ENCODE data around the gene EPHB2. TPM values are rescaled to one million over a fixed set of nuclear protein-coding genes. Genes with fewer than 3 reads are reported as not detected.

The EPHB2 gene
- total RNA-seq, 2 experiments from 2014 or later, result not detected

- H3K4me1 Mint-ChIP-seq (ENCODE audit: low read depth), result no peaks in the 10 kb centered on the region
- CTCF ChIA-PET, result no interaction called here
- H3K27me3 Mint-ChIP-seq (ENCODE audit: low read depth), result peaks cover 2% of the 10 kb centered on the region
- no peaks in the 10 kb centered on the region for H3K36me3 Mint-ChIP-seq (ENCODE audit: low read depth)
- H3K27ac Mint-ChIP-seq, result no peak overlapping the region
- no peak for ATAC-seq
- H3K9me3 Mint-ChIP-seq (ENCODE audit: insufficient read depth), result no peaks in the 10 kb centered on the region
- no peak for DNase-seq
- no peak overlapping the region for H3K4me3 Mint-ChIP-seq
- POLR2A ChIA-PET, result no interaction called here
Observed at GRCh38 chr1:22874785-22875184, 164.1 kb downstream of the EPHB2 start.

GRCh38 chr1:22875241-22875640, 164.6 kb downstream of the EPHB2 start:
- Mint-ChIP-seq H3K4me3 (no peak overlapping the region), H3K4me1 (ENCODE audit: low read depth) (peaks cover 4% of the 10 kb centered on the region), H3K27me3 (ENCODE audit: low read depth) (peaks cover 2% of the 10 kb centered on the region), H3K27ac (no peak overlapping the region), H3K9me3 (ENCODE audit: insufficient read depth) (no peaks in the 10 kb centered on the region), H3K36me3 (ENCODE audit: low read depth) (no peaks in the 10 kb centered on the region)
- DNase-seq (no peak), ATAC-seq (no peak)
- ChIA-PET POLR2A (no interaction called here), CTCF (no interaction called here)

GRCh38 chr1:22875841-22876240, 165.2 kb downstream of the EPHB2 start:
- no peaks in the 10 kb centered on the region for H3K9me3 Mint-ChIP-seq (ENCODE audit: insufficient read depth)
- no peak for DNase-seq
- H3K36me3 Mint-ChIP-seq (ENCODE audit: low read depth), result no peaks in the 10 kb centered on the region
- peaks cover 2% of the 10 kb centered on the region for H3K27me3 Mint-ChIP-seq (ENCODE audit: low read depth)
- no peak for ATAC-seq
- ChIA-PET POLR2A (no interaction called here), CTCF (no interaction called here)
- H3K4me3 Mint-ChIP-seq, result no peak overlapping the region
- no peak overlapping the region for H3K27ac Mint-ChIP-seq
- H3K4me1 Mint-ChIP-seq (ENCODE audit: low read depth), result peaks cover 4% of the 10 kb centered on the region

- no peaks in the 10 kb centered on the region for H3K9me3 Mint-ChIP-seq (ENCODE audit: insufficient read depth)
- POLR2A ChIA-PET, result no interaction called here
- peaks cover 4% of the 10 kb centered on the region for H3K4me1 Mint-ChIP-seq (ENCODE audit: low read depth)
- H3K27me3 Mint-ChIP-seq (ENCODE audit: low read depth), result peaks cover 2% of the 10 kb centered on the region
- H3K36me3 Mint-ChIP-seq (ENCODE audit: low read depth), result no peaks in the 10 kb centered on the region
- H3K4me3 Mint-ChIP-seq, result no peak overlapping the region
- DNase-seq (no peak), ATAC-seq (no peak)
- CTCF ChIA-PET, result interaction anchor here (0.9 kb wide), 1 partner anchor 172 kb away, joined by 3 read pairs; no protein-coding TSS in a partner anchor
- H3K27ac Mint-ChIP-seq, result no peak overlapping the region
Observed at GRCh38 chr1:22876359-22877111, 165.9 kb downstream of the EPHB2 start.

- Mint-ChIP-seq H3K27me3 (ENCODE audit: low read depth) (peaks cover 2% of the 10 kb centered on the region), H3K4me3 (no peak overlapping the region), H3K4me1 (ENCODE audit: low read depth) (peaks cover 4% of the 10 kb centered on the region), H3K9me3 (ENCODE audit: insufficient read depth) (no peaks in the 10 kb centered on the region), H3K27ac (no peak overlapping the region), H3K36me3 (ENCODE audit: low read depth) (no peaks in the 10 kb centered on the region)
- DNase-seq, result no peak
- ChIA-PET CTCF (interaction anchor here (0.9 kb wide), 1 partner anchor 173 kb away, joined by 3 read pairs; no protein-coding TSS in a partner anchor), POLR2A (no interaction called here)
- ATAC-seq, result no peak
Observed at GRCh38 chr1:22877112-22877915, 166.7 kb downstream of the EPHB2 start.

GRCh38 chr1:22877980-22878379, 167.3 kb downstream of the EPHB2 start:
- DNase-seq (no peak), ATAC-seq (no peak)
- H3K36me3 Mint-ChIP-seq (ENCODE audit: low read depth), result no peaks in the 10 kb centered on the region
- peaks cover 2% of the 10 kb centered on the region for H3K27me3 Mint-ChIP-seq (ENCODE audit: low read depth)
- H3K4me3 Mint-ChIP-seq, result no peak overlapping the region
- peaks cover 4% of the 10 kb centered on the region for H3K4me1 Mint-ChIP-seq (ENCODE audit: low read depth)
- POLR2A ChIA-PET, result no interaction called here
- H3K27ac Mint-ChIP-seq, result no peak overlapping the region
- CTCF ChIA-PET, result no interaction called here
- H3K9me3 Mint-ChIP-seq (ENCODE audit: insufficient read depth), result no peaks in the 10 kb centered on the region

GRCh38 chr1:22878626-22879025, 168.0 kb downstream of the EPHB2 start:
- ATAC-seq (no peak), DNase-seq (no peak)
- CTCF ChIA-PET, result no interaction called here
- Mint-ChIP-seq H3K36me3 (ENCODE audit: low read depth) (no peaks in the 10 kb centered on the region), H3K9me3 (ENCODE audit: insufficient read depth) (no peaks in the 10 kb centered on the region), H3K4me1 (ENCODE audit: low read depth) (peaks cover 4% of the 10 kb centered on the region), H3K4me3 (no peak overlapping the region), H3K27me3 (ENCODE audit: low read depth) (peaks cover 2% of the 10 kb centered on the region), H3K27ac (no peak overlapping the region)
- POLR2A ChIA-PET, result no interaction called here

- DNase-seq, result no peak
- peaks cover 4% of the 10 kb centered on the region for H3K4me1 Mint-ChIP-seq (ENCODE audit: low read depth)
- no peak overlapping the region for H3K4me3 Mint-ChIP-seq
- ChIA-PET CTCF (no interaction called here), POLR2A (interaction anchor here (1.2 kb wide), 1 partner anchor 12 kb away, joined by 3 read pairs; no protein-coding TSS in a partner anchor)
- no peaks in the 10 kb centered on the region for H3K9me3 Mint-ChIP-seq (ENCODE audit: insufficient read depth)
- H3K36me3 Mint-ChIP-seq (ENCODE audit: low read depth), result no peaks in the 10 kb centered on the region
- ATAC-seq, result no peak
- peaks cover 2% of the 10 kb centered on the region for H3K27me3 Mint-ChIP-seq (ENCODE audit: low read depth)
- H3K27ac Mint-ChIP-seq, result no peak overlapping the region
Observed at GRCh38 chr1:22879445-22879844, 168.8 kb downstream of the EPHB2 start.

- Mint-ChIP-seq H3K4me3 (no peak overlapping the region), H3K27me3 (ENCODE audit: low read depth) (peaks cover 2% of the 10 kb centered on the region), H3K9me3 (ENCODE audit: insufficient read depth) (no peaks in the 10 kb centered on the region), H3K27ac (no peak overlapping the region), H3K36me3 (ENCODE audit: low read depth) (no peaks in the 10 kb centered on the region), H3K4me1 (ENCODE audit: low read depth) (peaks cover 11% of the 10 kb centered on the region)
- DNase-seq (no peak), ATAC-seq (peak; percentile 37)
- POLR2A ChIA-PET, result interaction anchor here (1.2 kb wide), 1 partner anchor 11 kb away, joined by 3 read pairs; no protein-coding TSS in a partner anchor
- CTCF ChIA-PET, result no interaction called here
Observed at GRCh38 chr1:22880174-22880601, 169.5 kb downstream of the EPHB2 start.

GRCh38 chr1:22883406-22883805, 172.8 kb downstream of the EPHB2 start:
- CTCF ChIA-PET, result no interaction called here
- POLR2A ChIA-PET, result no interaction called here
- Mint-ChIP-seq H3K27ac (no peak overlapping the region), H3K36me3 (ENCODE audit: low read depth) (no peaks in the 10 kb centered on the region), H3K4me3 (no peak overlapping the region), H3K4me1 (ENCODE audit: low read depth) (peaks cover 17% of the 10 kb centered on the region), H3K9me3 (ENCODE audit: insufficient read depth) (no peaks in the 10 kb centered on the region), H3K27me3 (ENCODE audit: low read depth) (peaks cover 7% of the 10 kb centered on the region)
- ATAC-seq, result no peak
- DNase-seq, result no peak

- CTCF ChIA-PET, result interaction anchor here (2.2 kb wide), 1 partner anchor 181 kb away, joined by 8 read pairs; no protein-coding TSS in a partner anchor
- Mint-ChIP-seq H3K4me3 (peak overlapping the region; percentile 50), H3K27ac (peak overlapping the region; percentile 73)
Observed at GRCh38 chr1:22884806-22885530, 174.3 kb downstream of the EPHB2 start.

More at GRCh38 chr1:22884806-22885530, 174.3 kb downstream of the EPHB2 start:
- no peaks in the 10 kb centered on the region for H3K36me3 Mint-ChIP-seq (ENCODE audit: low read depth)
- DNase-seq (peak; percentile 57), ATAC-seq (peak; percentile 71)
- peaks cover 16% of the 10 kb centered on the region for H3K4me1 Mint-ChIP-seq (ENCODE audit: low read depth)
- peaks cover 13% of the 10 kb centered on the region for H3K27me3 Mint-ChIP-seq (ENCODE audit: low read depth)
- H3K9me3 Mint-ChIP-seq (ENCODE audit: insufficient read depth), result no peaks in the 10 kb centered on the region
- POLR2A ChIA-PET, result interaction anchor here (0.5 kb wide), 1 partner anchor 243 kb away, joined by 3 read pairs; no protein-coding TSS in a partner anchor

All from activated CD8-positive, alpha-beta T cell treated with anti-CD3 and anti-CD28 coated beads, Interleukin-2, amount 10 ng/mL, durations not matched to agents 7 days and 5 days (primary cell).